ENCODE results near the gene CCDC85B. TPM values are rescaled to one million over a fixed set of nuclear protein-coding genes. Genes with fewer than 3 reads are reported as not detected.

Gene CCDC85B
- total and polyA plus RNA-seq, 9 donors, result 14.2 to 23.9 (median 21.8) TPM

- no peak for DNase-seq
- Histone ChIP-seq H3K4me3 (ENCODE audit: low read length) (no peak overlapping the region), H3K36me3 (ENCODE audit: control insufficient read depth, insufficient read depth, low read length) (no peaks in the 10 kb centered on the region), H3K9me3 (replicated peaks; ENCODE audit: control insufficient read depth, low read depth, low read length) (no peaks in the 10 kb centered on the region), H3K4me1 (ENCODE audit: control insufficient read depth, insufficient read depth, low read length) (peaks cover 14% of the 10 kb centered on the region), H3K27ac (ENCODE audit: low read length) (no peak overlapping the region), H3K27me3 (ENCODE audit: control insufficient read depth, insufficient read depth, low read length) (peaks cover 51% of the 10 kb centered on the region)
- 65% methylated on average over 5 of the region's 6 CpGs for WGBS (ENCODE audit: insufficient coverage)
These were observed 17.4 kb downstream of the CCDC85B start for GRCh38 chr11:65907878-65908277.

- Histone ChIP-seq H3K9me3 (replicated peaks; ENCODE audit: control insufficient read depth, low read depth, low read length) (no peaks in the 10 kb centered on the region), H3K4me1 (ENCODE audit: control insufficient read depth, insufficient read depth, low read length) (peaks cover 35% of the 10 kb centered on the region), H3K36me3 (ENCODE audit: control insufficient read depth, insufficient read depth, low read length) (peaks cover 3% of the 10 kb centered on the region), H3K27me3 (ENCODE audit: control insufficient read depth, insufficient read depth, low read length) (peaks cover 28% of the 10 kb centered on the region), H3K4me3 (ENCODE audit: low read length) (no peak overlapping the region), H3K27ac (ENCODE audit: low read length) (no peak overlapping the region)
- peak; percentile 78 for DNase-seq
- WGBS (ENCODE audit: insufficient coverage), result 7% methylated on average over 7 of the region's 14 CpGs
These were observed 21.5 kb downstream of the CCDC85B start for GRCh38 chr11:65911682-65912568.

DNA sequence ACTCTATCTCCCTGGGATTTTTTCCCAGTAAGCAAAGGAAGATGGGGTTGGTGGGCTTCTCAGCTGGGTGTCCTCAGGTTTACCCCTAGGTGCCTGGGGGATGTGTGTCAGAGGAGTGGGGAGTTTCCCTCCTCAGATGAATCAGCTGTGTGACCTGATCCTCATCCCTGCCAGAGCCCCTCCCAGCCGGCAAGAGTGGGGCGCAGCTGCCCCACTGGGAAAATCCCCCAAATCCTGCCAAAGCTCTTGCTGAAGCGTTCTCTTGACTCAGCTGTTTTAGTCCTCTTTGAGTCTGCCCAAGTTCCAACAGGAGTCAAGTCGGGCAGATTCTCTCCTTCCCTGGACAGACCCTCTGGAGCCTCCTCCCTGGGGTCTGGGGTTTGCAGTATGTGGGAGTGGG lies 22.4 kb downstream of the CCDC85B start:
- H3K36me3 ChIP-seq (ENCODE audit: control insufficient read depth, insufficient read depth, low read length), result peaks cover 12% of the 10 kb centered on the region
- no peaks in the 10 kb centered on the region for H3K9me3 ChIP-seq (replicated peaks; ENCODE audit: control insufficient read depth, low read depth, low read length)
- H3K4me1 ChIP-seq (ENCODE audit: control insufficient read depth, insufficient read depth, low read length), result peaks cover 44% of the 10 kb centered on the region
- no peak overlapping the region for H3K27ac ChIP-seq (ENCODE audit: low read length)
- WGBS (ENCODE audit: insufficient coverage), result 63% methylated on average over 3 of the region's 4 CpGs
- peaks cover 22% of the 10 kb centered on the region for H3K27me3 ChIP-seq (ENCODE audit: control insufficient read depth, insufficient read depth, low read length)
- peak; percentile 18 for DNase-seq
- H3K4me3 ChIP-seq (ENCODE audit: low read length), result no peak overlapping the region

DNA sequence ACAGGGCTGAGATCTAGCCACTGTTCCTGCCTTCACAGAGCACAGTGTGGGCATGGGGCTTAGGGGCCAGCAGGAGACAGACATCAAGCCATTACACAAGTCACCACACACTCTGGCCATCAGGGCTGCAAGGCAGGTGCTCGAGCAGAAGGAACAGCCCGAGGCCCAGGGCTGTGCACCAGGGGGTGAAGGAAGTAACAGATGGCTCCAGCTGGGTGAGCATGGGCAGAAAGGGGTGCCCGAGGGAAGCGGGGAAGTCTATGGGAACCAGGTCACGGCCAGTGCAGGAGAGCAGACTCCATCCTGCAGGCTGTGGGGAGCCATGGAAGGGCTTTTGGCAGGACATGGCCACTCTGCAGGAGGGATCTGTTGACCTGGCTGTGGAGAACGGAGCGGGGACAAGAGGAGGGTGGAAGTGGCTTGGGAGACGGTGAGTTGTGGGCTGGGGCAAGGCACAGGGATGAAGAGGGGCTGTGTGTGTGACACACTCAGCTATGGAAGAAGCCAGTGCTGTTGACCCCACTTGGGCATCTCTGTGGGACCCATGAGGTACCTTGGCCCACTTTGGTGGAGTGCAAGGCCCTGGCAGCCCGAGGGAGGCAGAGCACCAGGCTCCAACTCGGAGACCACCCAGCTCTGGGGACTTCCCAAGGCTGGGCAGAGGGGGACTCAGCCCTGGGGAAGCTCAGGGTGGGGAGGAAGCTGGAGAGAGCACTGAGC lies 24.8 kb downstream of the CCDC85B start:
- H3K27ac ChIP-seq (ENCODE audit: low read length), result no peak overlapping the region
- peaks cover 54% of the 10 kb centered on the region for H3K4me1 ChIP-seq (ENCODE audit: control insufficient read depth, insufficient read depth, low read length)
- WGBS (ENCODE audit: insufficient coverage), result 63% methylated on average over 9 of the region's 10 CpGs

GRCh38 chr11:65915821-65916251 lies 25.4 kb downstream of the CCDC85B start:
- Histone ChIP-seq H3K9me3 (replicated peaks; ENCODE audit: control insufficient read depth, low read depth, low read length) (no peaks in the 10 kb centered on the region), H3K27me3 (ENCODE audit: control insufficient read depth, insufficient read depth, low read length) (peaks cover 4% of the 10 kb centered on the region), H3K27ac (ENCODE audit: low read length) (peak overlapping the region; percentile 21), H3K36me3 (ENCODE audit: control insufficient read depth, insufficient read depth, low read length) (peaks cover 18% of the 10 kb centered on the region), H3K4me3 (ENCODE audit: low read length) (no peak overlapping the region), H3K4me1 (ENCODE audit: control insufficient read depth, insufficient read depth, low read length) (peaks cover 59% of the 10 kb centered on the region)
- DNase-seq, result peak; percentile 42
- 47% methylated on average over 7 of the region's 13 CpGs for WGBS (ENCODE audit: insufficient coverage)

More for the DNA sequence above, 24.8 kb downstream of the CCDC85B start:
- DNase-seq, result no peak
- Histone ChIP-seq H3K27me3 (ENCODE audit: control insufficient read depth, insufficient read depth, low read length) (peaks cover 7% of the 10 kb centered on the region), H3K36me3 (ENCODE audit: control insufficient read depth, insufficient read depth, low read length) (peaks cover 14% of the 10 kb centered on the region), H3K9me3 (replicated peaks; ENCODE audit: control insufficient read depth, low read depth, low read length) (no peaks in the 10 kb centered on the region), H3K4me3 (ENCODE audit: low read length) (no peak overlapping the region)

DNA sequence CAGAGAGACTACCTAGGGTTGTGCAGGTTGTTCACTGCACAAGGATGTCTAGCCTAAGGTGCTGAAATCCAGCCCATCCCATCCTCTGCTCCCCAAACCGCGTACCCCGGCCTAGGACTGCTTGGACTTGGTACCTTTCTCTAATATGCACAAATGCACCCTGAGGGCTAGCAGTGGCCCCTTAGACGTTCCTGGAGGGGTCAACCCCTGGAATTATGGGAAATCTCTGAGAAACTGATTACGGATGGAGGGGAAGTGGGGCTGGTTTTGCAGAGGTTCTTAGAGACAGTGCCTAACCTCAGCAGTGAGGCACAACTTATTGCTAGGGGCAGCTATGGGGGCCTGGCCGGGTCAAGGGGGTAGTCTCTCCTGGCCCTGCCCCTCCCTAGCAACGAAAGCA lies 25.9 kb downstream of the CCDC85B start:
- Histone ChIP-seq H3K27me3 (ENCODE audit: control insufficient read depth, insufficient read depth, low read length) (peaks cover 4% of the 10 kb centered on the region), H3K4me3 (ENCODE audit: low read length) (no peak overlapping the region), H3K4me1 (ENCODE audit: control insufficient read depth, insufficient read depth, low read length) (peaks cover 60% of the 10 kb centered on the region), H3K36me3 (ENCODE audit: control insufficient read depth, insufficient read depth, low read length) (peaks cover 21% of the 10 kb centered on the region), H3K27ac (ENCODE audit: low read length) (no peak overlapping the region), H3K9me3 (replicated peaks; ENCODE audit: control insufficient read depth, low read depth, low read length) (no peaks in the 10 kb centered on the region)
- 40% methylated on average over 2 of the region's 7 CpGs for WGBS (ENCODE audit: insufficient coverage)
- no peak for DNase-seq

GRCh38 chr11:65917077-65917433 lies 26.6 kb downstream of the CCDC85B start:
- H3K4me3 ChIP-seq (ENCODE audit: low read length), result no peak overlapping the region
- no peak overlapping the region for H3K27ac ChIP-seq (ENCODE audit: low read length)
- no peaks in the 10 kb centered on the region for H3K9me3 ChIP-seq (replicated peaks; ENCODE audit: control insufficient read depth, low read depth, low read length)
- peak; percentile 25 for DNase-seq
- WGBS (ENCODE audit: insufficient coverage), result 83% methylated on average over 3 of the region's 3 CpGs
- peaks cover 53% of the 10 kb centered on the region for H3K4me1 ChIP-seq (ENCODE audit: control insufficient read depth, insufficient read depth, low read length)
- no peaks in the 10 kb centered on the region for H3K27me3 ChIP-seq (ENCODE audit: control insufficient read depth, insufficient read depth, low read length)
- H3K36me3 ChIP-seq (ENCODE audit: control insufficient read depth, insufficient read depth, low read length), result peaks cover 24% of the 10 kb centered on the region

GRCh38 chr11:65917434-65918210 lies 27.1 kb downstream of the CCDC85B start:
- Histone ChIP-seq H3K27me3 (ENCODE audit: control insufficient read depth, insufficient read depth, low read length) (no peaks in the 10 kb centered on the region), H3K36me3 (ENCODE audit: control insufficient read depth, insufficient read depth, low read length) (peaks cover 30% of the 10 kb centered on the region), H3K9me3 (replicated peaks; ENCODE audit: control insufficient read depth, low read depth, low read length) (no peaks in the 10 kb centered on the region), H3K4me3 (ENCODE audit: low read length) (peak overlapping the region; percentile 100), H3K4me1 (ENCODE audit: control insufficient read depth, insufficient read depth, low read length) (peaks cover 51% of the 10 kb centered on the region), H3K27ac (ENCODE audit: low read length) (peak overlapping the region; percentile 86)
- 85% methylated on average over 32 of the region's 35 CpGs for WGBS (ENCODE audit: insufficient coverage)
- peak; percentile 18 for DNase-seq

DNA sequence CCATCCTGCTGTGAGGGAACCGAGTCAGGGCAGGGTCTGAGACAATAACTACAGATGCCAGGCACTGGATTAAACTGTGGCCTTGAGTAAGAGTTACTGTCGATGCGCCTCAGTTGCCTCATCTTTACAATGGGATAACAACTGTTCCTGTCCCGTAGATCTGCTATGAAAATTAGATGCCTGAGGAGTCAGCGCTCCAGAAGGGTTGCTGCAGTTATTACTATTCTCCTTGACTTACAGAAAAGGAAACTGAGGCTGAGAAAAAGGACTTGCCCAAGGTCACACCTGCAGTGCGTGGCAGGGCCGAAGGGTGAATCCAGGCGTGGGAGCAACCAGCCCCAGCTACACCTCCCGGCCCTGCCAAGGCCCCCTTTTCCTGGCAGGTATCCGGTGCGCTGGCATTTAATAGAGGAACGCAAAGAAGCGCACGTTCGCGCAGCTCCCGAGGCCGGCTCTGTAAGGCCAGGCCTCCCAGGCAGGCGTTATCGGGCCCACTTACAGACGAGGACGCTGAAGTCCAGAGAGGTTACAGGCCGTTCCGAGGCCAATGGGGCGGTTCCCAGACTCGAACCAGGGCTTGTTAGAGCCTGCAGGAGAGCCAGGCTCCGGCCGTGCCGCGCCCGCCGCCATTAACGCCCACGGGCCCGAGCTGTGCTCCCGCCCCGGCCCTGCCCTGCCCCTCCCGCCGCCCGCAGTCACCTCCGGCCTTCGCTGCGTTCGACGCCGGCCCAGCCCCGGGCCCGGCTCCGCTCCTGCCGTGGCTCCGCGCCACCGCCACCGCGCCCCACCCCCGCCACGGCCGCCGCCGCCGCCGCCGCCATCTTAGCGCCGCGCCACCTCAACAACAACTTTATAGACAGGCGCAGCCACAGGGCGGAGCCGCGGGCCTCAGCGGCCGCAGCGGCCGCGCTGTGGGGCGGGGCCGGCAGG lies 28.0 kb downstream of the CCDC85B start, which contains the start of gene C11orf68:
TSS of gene C11orf68 (minus strand) at position 852 of the 930 bp plus-strand sequence. CDS start at position 821, 31 bp downstream.
- H3K36me3 ChIP-seq (ENCODE audit: control insufficient read depth, insufficient read depth, low read length), result peaks cover 38% of the 10 kb centered on the region
- no peaks in the 10 kb centered on the region for H3K27me3 ChIP-seq (ENCODE audit: control insufficient read depth, insufficient read depth, low read length)
- H3K9me3 ChIP-seq (replicated peaks; ENCODE audit: control insufficient read depth, low read depth, low read length), result no peaks in the 10 kb centered on the region
- H3K4me1 ChIP-seq (ENCODE audit: control insufficient read depth, insufficient read depth, low read length), result peaks cover 46% of the 10 kb centered on the region
- peak; percentile 67 for DNase-seq
- WGBS (ENCODE audit: insufficient coverage), result 4% methylated on average over 71 of the region's 77 CpGs
- H3K27ac ChIP-seq (ENCODE audit: low read length), result peak within 1 kb of the TSS; percentile 86
- H3K4me3 ChIP-seq (ENCODE audit: low read length), result peak within 1 kb of the TSS; percentile 100

Data from muscle of leg (tissue), 11 donors.